ENCODE measurements around the gene SLC27A1.

DNA sequence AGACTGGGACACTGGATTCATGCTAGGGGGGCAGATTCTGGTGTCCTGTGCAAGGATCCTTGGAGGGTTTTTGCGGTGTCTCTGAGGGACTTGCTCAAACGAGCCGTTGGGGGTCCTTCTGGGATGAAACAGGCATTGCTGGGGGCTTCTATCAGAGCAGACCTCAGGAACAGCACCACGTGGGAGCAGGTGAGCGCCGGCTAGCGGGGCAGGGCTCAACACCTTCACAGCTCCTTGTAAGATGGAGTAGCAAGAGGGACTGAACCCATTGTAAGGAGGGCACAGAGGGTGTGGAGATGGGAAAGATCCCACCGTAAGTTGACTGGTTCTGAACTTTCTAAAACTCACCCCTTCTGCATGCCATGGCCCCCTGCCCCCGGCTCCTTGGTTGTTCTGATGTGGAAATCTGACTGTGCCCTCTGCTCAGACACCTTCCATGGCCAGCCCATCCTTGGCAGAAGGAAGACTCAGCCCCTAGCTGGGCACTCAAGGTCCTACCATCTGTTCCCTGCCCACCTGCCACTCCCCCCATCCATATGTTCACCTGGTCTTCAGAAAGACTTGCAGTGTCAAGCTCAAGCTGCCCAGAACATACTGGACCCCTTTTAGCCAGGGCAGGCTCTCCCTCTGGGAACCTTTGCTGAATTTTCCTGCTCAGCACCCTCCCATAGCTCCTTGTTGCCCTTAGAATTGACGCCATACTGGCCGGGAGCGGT, 1.2 kb downstream of the SLC27A1 start:
- TF ChIP-seq, protein P1, sequence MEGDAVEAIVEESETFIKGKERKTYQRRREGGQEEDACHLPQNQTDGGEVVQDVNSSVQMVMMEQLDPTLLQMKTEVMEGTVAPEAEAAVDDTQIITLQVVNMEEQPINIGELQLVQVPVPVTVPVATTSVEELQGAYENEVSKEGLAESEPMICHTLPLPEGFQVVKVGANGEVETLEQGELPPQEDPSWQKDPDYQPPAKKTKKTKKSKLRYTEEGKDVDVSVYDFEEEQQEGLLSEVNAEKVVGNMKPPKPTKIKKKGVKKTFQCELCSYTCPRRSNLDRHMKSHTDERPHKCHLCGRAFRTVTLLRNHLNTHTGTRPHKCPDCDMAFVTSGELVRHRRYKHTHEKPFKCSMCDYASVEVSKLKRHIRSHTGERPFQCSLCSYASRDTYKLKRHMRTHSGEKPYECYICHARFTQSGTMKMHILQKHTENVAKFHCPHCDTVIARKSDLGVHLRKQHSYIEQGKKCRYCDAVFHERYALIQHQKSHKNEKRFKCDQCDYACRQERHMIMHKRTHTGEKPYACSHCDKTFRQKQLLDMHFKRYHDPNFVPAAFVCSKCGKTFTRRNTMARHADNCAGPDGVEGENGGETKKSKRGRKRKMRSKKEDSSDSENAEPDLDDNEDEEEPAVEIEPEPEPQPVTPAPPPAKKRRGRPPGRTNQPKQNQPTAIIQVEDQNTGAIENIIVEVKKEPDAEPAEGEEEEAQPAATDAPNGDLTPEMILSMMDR (IDR thresholded peaks at IDR 0.05): no peak
- no peak for TF ChIP-seq POLR2A (IDR thresholded peaks at IDR 0.05)
